Lower leg skin (tissue), 4 donors: ENCODE results near the gene FUT8. TPM values are rescaled to one million over a fixed set of nuclear protein-coding genes. Genes with fewer than 3 reads are reported as not detected.

Source experiments
- DNase-seq, 2 donors: peaks; one replicate each; pipeline ENCODE4 v3.0.0-alpha.2; 2019; ENCODE audit warnings: low spot score in 2 of 2
- H3K4me3 ChIP-seq: fragments of 200-600 bp; sonication (generic); 2 replicates; pipeline ENCODE4 v1.5.1; 2017; ENCODE audit warnings: mild to moderate bottlenecking, low read depth; ENCODE audit not compliant: poor library complexity, severe bottlenecking
- POLR2A ChIP-seq, 2 donors: fragments of 450-650 bp; IDR thresholded peaks; one replicate each; pipeline ENCODE4 v1.6.1; 2016 to 2017; ENCODE audit warnings: antibody characterized with exemption in 2 of 2, mild to moderate bottlenecking in 1 of 2, moderate library complexity in 1 of 2
- WGBS, 2 donors: methylation state at CpG; one replicate each; pipeline ENCODE4 v1.1.5; 2018; 5-methylcytosine and 5-hydroxymethylcytosine counted together
- intact Hi-C: fragments of 100-400 bp; cut with DNase I; formaldehyde crosslinking; loops from one replicate; pipeline ENCODE4 v1.15.0; 2023; ENCODE audit warnings: low total_unique reads
- total RNA-seq, 4 donors: library from RNA; depleted of rRNA; stranded (reverse); fragments of >200 nt; gene quantifications; one replicate each; pipeline ENCODE4 v1.1.0, GENCODE V29; 2016
- TF ChIP-seq, protein P1 (sequence below), 3 donors: fragments of 450-650 bp; IDR thresholded peaks; one replicate each; pipeline ENCODE4 v1.5.1; 2016; ENCODE audit warnings: antibody characterized with exemption in 3 of 3, mild to moderate bottlenecking in 3 of 3, moderate library complexity in 2 of 3

The FUT8 gene
- total RNA-seq, 4 donors from 2014 or later, result 17.9 to 28.0 (median 25.2) TPM

DNA sequence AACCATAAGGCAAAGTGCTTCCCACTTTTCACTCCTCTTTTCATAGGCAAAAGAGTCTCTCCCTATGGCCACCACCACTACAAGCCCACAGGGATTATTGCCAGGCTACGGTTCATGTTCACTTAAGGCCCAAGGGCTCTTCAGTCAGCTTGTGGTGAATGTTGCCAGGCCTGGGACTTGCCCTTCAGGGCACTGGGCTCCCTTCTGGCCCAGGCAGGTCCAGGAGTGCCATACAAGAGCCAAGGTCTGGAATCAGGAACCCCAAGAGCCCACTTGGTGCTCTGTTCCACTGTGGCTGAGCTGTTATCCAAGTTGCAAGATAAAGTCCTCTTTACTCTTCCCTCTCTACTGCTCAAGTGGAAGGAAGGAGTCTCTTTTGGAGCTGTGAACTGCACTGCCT lies 307.6 kb downstream of the FUT8 start:
- no peak overlapping the region for H3K4me3 ChIP-seq
- TF ChIP-seq POLR2A (IDR thresholded peaks at IDR 0.05), result no peak
- TF ChIP-seq, protein P1, sequence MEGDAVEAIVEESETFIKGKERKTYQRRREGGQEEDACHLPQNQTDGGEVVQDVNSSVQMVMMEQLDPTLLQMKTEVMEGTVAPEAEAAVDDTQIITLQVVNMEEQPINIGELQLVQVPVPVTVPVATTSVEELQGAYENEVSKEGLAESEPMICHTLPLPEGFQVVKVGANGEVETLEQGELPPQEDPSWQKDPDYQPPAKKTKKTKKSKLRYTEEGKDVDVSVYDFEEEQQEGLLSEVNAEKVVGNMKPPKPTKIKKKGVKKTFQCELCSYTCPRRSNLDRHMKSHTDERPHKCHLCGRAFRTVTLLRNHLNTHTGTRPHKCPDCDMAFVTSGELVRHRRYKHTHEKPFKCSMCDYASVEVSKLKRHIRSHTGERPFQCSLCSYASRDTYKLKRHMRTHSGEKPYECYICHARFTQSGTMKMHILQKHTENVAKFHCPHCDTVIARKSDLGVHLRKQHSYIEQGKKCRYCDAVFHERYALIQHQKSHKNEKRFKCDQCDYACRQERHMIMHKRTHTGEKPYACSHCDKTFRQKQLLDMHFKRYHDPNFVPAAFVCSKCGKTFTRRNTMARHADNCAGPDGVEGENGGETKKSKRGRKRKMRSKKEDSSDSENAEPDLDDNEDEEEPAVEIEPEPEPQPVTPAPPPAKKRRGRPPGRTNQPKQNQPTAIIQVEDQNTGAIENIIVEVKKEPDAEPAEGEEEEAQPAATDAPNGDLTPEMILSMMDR (IDR thresholded peaks at IDR 0.05), result no peak
- no peak for DNase-seq
- WGBS, 2 donors, result 100% methylated on average over 1 of the region's 1 CpG
- intact Hi-C loops, result no loop called here

GRCh38 chr14:65720743-65721142 lies 308.2 kb downstream of the FUT8 start:
- H3K4me3 ChIP-seq, result no peak overlapping the region
- intact Hi-C loops, result no loop called here
- TF ChIP-seq, protein P1 (IDR thresholded peaks at IDR 0.05), result no peak
- no peak for TF ChIP-seq POLR2A (IDR thresholded peaks at IDR 0.05)
- WGBS, 2 donors, result 93 to 100% methylated on average over 5 of the region's 5 CpGs
- no peak for DNase-seq

DNA sequence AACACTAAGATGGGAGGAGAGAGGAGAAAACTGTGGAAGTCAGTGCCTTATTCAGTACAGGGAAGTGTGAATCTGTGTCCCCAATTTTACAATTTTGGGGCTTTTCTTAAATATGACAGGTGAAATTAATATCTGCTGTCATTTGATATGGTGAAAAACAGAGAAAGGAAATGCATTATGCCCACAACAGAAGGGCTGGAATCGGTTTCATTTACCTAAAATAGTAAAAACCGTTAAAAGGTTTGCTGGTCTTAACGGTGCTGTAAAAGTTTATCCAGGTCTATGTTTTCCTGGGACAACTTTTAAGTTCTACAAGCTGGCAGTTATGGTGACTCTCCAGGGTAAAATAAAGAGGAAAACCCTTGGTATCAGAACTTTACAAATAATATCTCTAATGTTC lies 310.8 kb downstream of the FUT8 start:
- 71 to 78% methylated on average over 3 of the region's 3 CpGs for WGBS, 2 donors
- DNase-seq, result no peak
- TF ChIP-seq, protein P1 (IDR thresholded peaks at IDR 0.05), result no peak
- TF ChIP-seq POLR2A (IDR thresholded peaks at IDR 0.05), result no peak
- intact Hi-C loops, result no loop called here
- no peak overlapping the region for H3K4me3 ChIP-seq

- no peak for TF ChIP-seq POLR2A (IDR thresholded peaks at IDR 0.05)
- TF ChIP-seq, protein P1 (IDR thresholded peaks at IDR 0.05), result no peak
- H3K4me3 ChIP-seq, result no peak overlapping the region
- intact Hi-C loops, result no loop called here
- no peak for DNase-seq
- WGBS, 2 donors, result 90 to 94% methylated on average over 3 of the region's 3 CpGs
Observed at GRCh38 chr14:65728604-65729003, 316.1 kb downstream of the FUT8 start.

DNA sequence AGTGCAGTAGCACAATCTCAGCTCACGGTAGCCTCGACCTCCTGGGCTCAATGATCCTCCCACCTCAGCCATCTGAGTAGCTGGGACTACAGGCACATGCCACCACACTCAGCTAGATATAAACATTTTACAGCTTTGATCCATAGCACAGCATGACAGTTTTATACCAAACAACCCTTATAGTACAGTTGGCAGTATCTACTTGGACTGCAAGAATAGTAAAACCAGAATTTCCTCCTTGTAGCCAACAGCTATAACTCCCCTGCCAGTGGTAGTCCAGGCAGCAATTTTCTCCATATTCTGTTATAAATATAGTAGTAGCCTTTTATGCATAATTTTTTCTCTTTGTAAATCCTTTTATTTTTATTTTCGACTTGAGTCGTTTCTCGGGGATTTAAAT lies 317.0 kb downstream of the FUT8 start:
- intact Hi-C loops, result no loop called here
- WGBS, 2 donors, result 89 to 97% methylated on average over 5 of the region's 5 CpGs
- no peak overlapping the region for H3K4me3 ChIP-seq
- no peak for DNase-seq
- no peak for TF ChIP-seq POLR2A (IDR thresholded peaks at IDR 0.05)
- TF ChIP-seq, protein P1 (IDR thresholded peaks at IDR 0.05), result no peak

DNA sequence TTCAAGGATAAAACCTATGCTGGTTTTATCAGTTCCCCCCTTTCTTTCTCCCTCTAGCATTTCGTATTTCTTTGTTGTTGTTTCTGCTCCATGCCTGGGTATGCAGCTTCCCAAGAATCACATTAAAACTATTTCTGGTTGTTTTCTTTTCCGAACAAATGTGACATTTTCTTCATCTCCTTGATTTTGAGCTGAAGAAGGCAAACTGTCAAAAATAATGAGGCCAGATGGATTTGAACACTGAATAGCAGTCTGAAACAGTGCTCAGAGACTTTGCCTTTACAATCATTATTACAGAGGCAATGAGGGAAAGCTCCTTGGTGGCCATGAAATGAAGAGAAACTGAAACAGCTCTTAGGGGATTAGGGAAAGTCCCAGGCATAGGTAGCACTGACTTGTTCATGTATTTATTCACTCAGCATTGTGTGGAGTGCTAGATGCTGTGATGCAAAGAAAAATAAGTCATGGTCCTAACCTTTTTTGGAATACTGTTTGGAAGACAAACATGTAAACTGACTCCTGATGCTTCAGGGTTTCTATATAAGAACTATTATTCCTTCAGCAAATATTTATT lies 319.5 kb downstream of the FUT8 start:
- TF ChIP-seq, protein P1 (IDR thresholded peaks at IDR 0.05), result no peak
- no peak for TF ChIP-seq POLR2A (IDR thresholded peaks at IDR 0.05)
- no peak for DNase-seq
- 86 to 92% methylated on average over 2 of the region's 2 CpGs for WGBS, 2 donors
- intact Hi-C loops, result no loop called here
- H3K4me3 ChIP-seq, result no peak overlapping the region
